ENCODE data around the gene SLC6A5.

DNA sequence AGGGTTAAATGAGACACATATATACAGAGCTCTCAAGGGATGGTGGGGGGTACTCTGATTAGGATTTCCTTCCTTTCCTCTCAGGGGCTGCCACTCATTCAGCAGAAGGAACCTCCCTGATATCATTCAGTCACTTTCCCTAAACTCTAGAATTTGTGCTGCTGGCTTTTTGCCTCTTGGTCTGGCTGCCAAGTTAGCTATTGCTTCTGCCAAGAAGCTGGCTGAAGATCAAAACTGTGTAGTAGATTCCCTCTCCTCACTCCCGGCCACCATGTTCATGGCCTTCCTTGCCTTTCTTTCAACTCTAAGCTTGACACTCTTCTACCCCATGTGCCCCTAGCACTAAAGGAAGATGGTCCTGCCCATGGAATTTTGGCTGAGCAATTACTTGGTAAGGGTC lies 18.7 kb downstream of the SLC6A5 start:
- TF ChIP-seq POLR2A (IDR thresholded peaks at IDR 0.05), result no peak
- TF ChIP-seq EP300 (IDR thresholded peaks at IDR 0.05), result no peak
- TF ChIP-seq, protein P1, sequence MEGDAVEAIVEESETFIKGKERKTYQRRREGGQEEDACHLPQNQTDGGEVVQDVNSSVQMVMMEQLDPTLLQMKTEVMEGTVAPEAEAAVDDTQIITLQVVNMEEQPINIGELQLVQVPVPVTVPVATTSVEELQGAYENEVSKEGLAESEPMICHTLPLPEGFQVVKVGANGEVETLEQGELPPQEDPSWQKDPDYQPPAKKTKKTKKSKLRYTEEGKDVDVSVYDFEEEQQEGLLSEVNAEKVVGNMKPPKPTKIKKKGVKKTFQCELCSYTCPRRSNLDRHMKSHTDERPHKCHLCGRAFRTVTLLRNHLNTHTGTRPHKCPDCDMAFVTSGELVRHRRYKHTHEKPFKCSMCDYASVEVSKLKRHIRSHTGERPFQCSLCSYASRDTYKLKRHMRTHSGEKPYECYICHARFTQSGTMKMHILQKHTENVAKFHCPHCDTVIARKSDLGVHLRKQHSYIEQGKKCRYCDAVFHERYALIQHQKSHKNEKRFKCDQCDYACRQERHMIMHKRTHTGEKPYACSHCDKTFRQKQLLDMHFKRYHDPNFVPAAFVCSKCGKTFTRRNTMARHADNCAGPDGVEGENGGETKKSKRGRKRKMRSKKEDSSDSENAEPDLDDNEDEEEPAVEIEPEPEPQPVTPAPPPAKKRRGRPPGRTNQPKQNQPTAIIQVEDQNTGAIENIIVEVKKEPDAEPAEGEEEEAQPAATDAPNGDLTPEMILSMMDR (IDR thresholded peaks at IDR 0.05), result no peak
- no peak for TF ChIP-seq POLR2AphosphoS5 (IDR thresholded peaks at IDR 0.05)
